ENCODE results near the gene TFPT. TPM values are rescaled to one million over a fixed set of nuclear protein-coding genes. Genes with fewer than 3 reads are reported as not detected.

The TFPT gene
- total RNA-seq, 1 experiment from 2014 or later, result 26.6 TPM

DNA sequence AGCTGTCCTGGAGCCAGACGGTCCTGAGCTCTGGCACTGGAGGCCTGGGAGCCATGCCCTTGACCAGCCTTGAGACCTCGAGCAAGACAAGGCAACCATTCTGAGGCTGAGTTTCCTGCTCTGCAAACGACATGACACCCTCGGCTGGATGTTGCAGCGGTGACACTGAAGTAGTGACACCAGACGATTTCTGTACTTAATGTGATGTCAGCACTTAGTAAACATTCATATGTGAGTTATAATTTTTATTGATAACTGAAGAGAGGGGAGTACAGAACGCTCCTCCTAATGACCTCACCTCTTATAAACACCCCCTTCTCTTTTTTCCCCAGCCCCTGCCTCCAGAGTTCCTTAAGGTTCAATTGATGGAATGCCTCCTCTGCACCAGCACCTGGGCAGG lies 7.0 kb downstream of the TFPT start:
- H2BK15ac ChIP-seq (ENCODE audit: low read depth, low read length), result no peak overlapping the region
- H4K91ac ChIP-seq (ENCODE audit: insufficient read length, low read depth, low read length), result no peak overlapping the region
- Mint-ChIP-seq H3K4me1 (no peaks in the 10 kb centered on the region), H3K4me3 (no peak overlapping the region; a peak in 1 of 5 replicates), H3K36me3 (ENCODE audit: insufficient read depth in 1 of 3, low read depth in 3 of 3) (peaks cover 42 to 68% (median 68%) of the 10 kb centered on the region in 3 experiments), H3K27ac (no peak overlapping the region; a peak in 1 of 7 replicates), H3K9me3 (peaks cover 0 to 2% of the 10 kb centered on the region in 2 experiments; a peak in 2 of 5 replicates), H3K27me3 (ENCODE audit: low read depth) (no peaks in the 10 kb centered on the region)
- H3T11ph ChIP-seq (ENCODE audit: low read length), result no peak overlapping the region
- H4K8ac ChIP-seq (replicated peaks; ENCODE audit: insufficient read length, low read depth, low read length), result no peak overlapping the region
- peaks cover under 1% of the 10 kb centered on the region for H3K79me1 ChIP-seq (ENCODE audit: insufficient read depth, low read depth, low read length, poor library complexity, severe bottlenecking)
- H2BK20ac ChIP-seq (ENCODE audit: low read depth, low read length, poor library complexity, severe bottlenecking), result no peak overlapping the region
- peaks cover under 1% of the 10 kb centered on the region for H3K23me2 ChIP-seq (ENCODE audit: insufficient read length, low read depth, low read length, poor library complexity, severe bottlenecking)
- TF ChIP-seq, protein P1, sequence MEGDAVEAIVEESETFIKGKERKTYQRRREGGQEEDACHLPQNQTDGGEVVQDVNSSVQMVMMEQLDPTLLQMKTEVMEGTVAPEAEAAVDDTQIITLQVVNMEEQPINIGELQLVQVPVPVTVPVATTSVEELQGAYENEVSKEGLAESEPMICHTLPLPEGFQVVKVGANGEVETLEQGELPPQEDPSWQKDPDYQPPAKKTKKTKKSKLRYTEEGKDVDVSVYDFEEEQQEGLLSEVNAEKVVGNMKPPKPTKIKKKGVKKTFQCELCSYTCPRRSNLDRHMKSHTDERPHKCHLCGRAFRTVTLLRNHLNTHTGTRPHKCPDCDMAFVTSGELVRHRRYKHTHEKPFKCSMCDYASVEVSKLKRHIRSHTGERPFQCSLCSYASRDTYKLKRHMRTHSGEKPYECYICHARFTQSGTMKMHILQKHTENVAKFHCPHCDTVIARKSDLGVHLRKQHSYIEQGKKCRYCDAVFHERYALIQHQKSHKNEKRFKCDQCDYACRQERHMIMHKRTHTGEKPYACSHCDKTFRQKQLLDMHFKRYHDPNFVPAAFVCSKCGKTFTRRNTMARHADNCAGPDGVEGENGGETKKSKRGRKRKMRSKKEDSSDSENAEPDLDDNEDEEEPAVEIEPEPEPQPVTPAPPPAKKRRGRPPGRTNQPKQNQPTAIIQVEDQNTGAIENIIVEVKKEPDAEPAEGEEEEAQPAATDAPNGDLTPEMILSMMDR (conservative IDR thresholded peaks at IDR 0.05), result no peak
- H3K27ac ChIP-seq (ENCODE audit: insufficient read length, low read depth, low read length), result no peak overlapping the region
- H2BK12ac ChIP-seq (ENCODE audit: insufficient read length, low read depth, low read length), result no peak overlapping the region
- no peaks in the 10 kb centered on the region for H3K27me3 ChIP-seq (ENCODE audit: insufficient read depth, low read length)
- no peak overlapping the region for H3K4me2 ChIP-seq (ENCODE audit: insufficient read depth, insufficient read length, low read length)
- no CpG with 5 or more reads among the region's 7 CpGs for WGBS (ENCODE audit: extremely low coverage, insufficient read length, low lambda C conversion rate)
- no peaks in the 10 kb centered on the region for H3K9me3 ChIP-seq (ENCODE audit: control insufficient read depth, low read depth, low read length)
- H4K20me1 ChIP-seq (ENCODE audit: control insufficient read depth, insufficient read depth, insufficient read length), result no peaks in the 10 kb centered on the region
- H3K79me2 ChIP-seq (ENCODE audit: insufficient read depth, low read length), result no peaks in the 10 kb centered on the region
- no peak overlapping the region for H3K56ac ChIP-seq (ENCODE audit: insufficient read length, low read depth, low read length)
- H3K4me1 ChIP-seq (ENCODE audit: insufficient read depth, low read length), result no peaks in the 10 kb centered on the region
- H3K4ac ChIP-seq (ENCODE audit: low read depth, low read length), result no peak overlapping the region
- DNase-seq, result no peak
- H2AK5ac ChIP-seq (ENCODE audit: insufficient read length, low read length), result no peak overlapping the region
- H3K23ac ChIP-seq (ENCODE audit: insufficient read length, low read depth, low read length), result no peak overlapping the region
- H3K14ac ChIP-seq (ENCODE audit: insufficient read depth, low read length), result no peak overlapping the region
- no peak overlapping the region for H3K9ac ChIP-seq (ENCODE audit: extremely low read depth, insufficient read length, low read length)
- no peak overlapping the region for H2BK5ac ChIP-seq (ENCODE audit: insufficient read length, low read length)
- H2AFZ ChIP-seq (ENCODE audit: low read length), result no peak overlapping the region
- no peak overlapping the region for H2BK120ac ChIP-seq (ENCODE audit: low read depth, low read length, poor library complexity, severe bottlenecking)
- H3K18ac ChIP-seq (ENCODE audit: insufficient read length, low read depth, low read length), result no peak overlapping the region
- H4K5ac ChIP-seq (ENCODE audit: insufficient read length, low read depth, low read length), result no peak overlapping the region

All from H9 (cell line).